KMS-11 (cell line): ENCODE results near the gene RNF44.

Experiments
- H2AFZ ChIP-seq: fragments of 200-600 bp; sonication (generic); 2 replicates; pipeline ENCODE4 v1.6.1; 2016; ENCODE audit warnings: antibody characterized with exemption, mixed run types, low read depth
- H3K27ac ChIP-seq: fragments of 200-600 bp; sonication (generic); 2 replicates; pipeline ENCODE4 v1.6.1; 2016; ENCODE audit warnings: mild to moderate bottlenecking, mixed run types
- H3K27me3 ChIP-seq: fragments of 200-600 bp; sonication (generic); 2 replicates; pipeline ENCODE4 v1.6.1; 2017; ENCODE audit warnings: mild to moderate bottlenecking, low read depth, mixed run types, moderate library complexity; ENCODE audit not compliant: insufficient read depth
- H3K36me3 ChIP-seq: fragments of 200-600 bp; sonication (generic); 2 replicates; pipeline ENCODE4 v1.6.1; 2017; ENCODE audit warnings: mild to moderate bottlenecking, mixed run types; ENCODE audit not compliant: insufficient read depth
- H3K4me1 ChIP-seq: fragments of 200-600 bp; sonication (generic); 2 replicates; pipeline ENCODE4 v1.6.1; 2016; ENCODE audit warnings: mild to moderate bottlenecking, low read depth, mixed run types; ENCODE audit not compliant: poor library complexity, severe bottlenecking
- H3K4me2 ChIP-seq: fragments of 200-600 bp; sonication (generic); 2 replicates; pipeline ENCODE4 v1.7.0; 2016; ENCODE audit warnings: mild to moderate bottlenecking, mixed run types
- H3K4me3 ChIP-seq: fragments of 200-600 bp; sonication (generic); IDR thresholded peaks from 2 replicates; pipeline ENCODE4 v1.6.1; 2017; ENCODE audit warnings: low read depth, low read length, mixed read lengths; ENCODE audit not compliant: insufficient read depth
- H3K79me2 ChIP-seq: fragments of 200-600 bp; sonication (generic); 2 replicates; pipeline ENCODE4 v1.6.1; 2016; ENCODE audit warnings: low read depth, mixed run types; ENCODE audit not compliant: insufficient read depth
- H3K9ac ChIP-seq: fragments of 200-600 bp; sonication (generic); 2 replicates; pipeline ENCODE4 v1.6.1; 2016; ENCODE audit warnings: mild to moderate bottlenecking, mixed run types
- H4K20me1 ChIP-seq: fragments of 200-600 bp; sonication (generic); 2 replicates; pipeline ENCODE4 v1.6.1; 2016; ENCODE audit warnings: mild to moderate bottlenecking, mixed run types; ENCODE audit not compliant: insufficient read depth
- TF ChIP-seq, protein P1 (sequence below): fragments of 200-600 bp; sonication (generic); conservative IDR thresholded peaks from 2 replicates; pipeline ENCODE4 v1.6.1; 2017; ENCODE audit warnings: low read depth, mild to moderate bottlenecking, antibody characterized with exemption, low read length, moderate library complexity, mixed read lengths

RNF44 gene

GRCh38 chr5:176500511-176500910 lies 36.7 kb downstream of the RNF44 start:
- TF ChIP-seq, protein P1, sequence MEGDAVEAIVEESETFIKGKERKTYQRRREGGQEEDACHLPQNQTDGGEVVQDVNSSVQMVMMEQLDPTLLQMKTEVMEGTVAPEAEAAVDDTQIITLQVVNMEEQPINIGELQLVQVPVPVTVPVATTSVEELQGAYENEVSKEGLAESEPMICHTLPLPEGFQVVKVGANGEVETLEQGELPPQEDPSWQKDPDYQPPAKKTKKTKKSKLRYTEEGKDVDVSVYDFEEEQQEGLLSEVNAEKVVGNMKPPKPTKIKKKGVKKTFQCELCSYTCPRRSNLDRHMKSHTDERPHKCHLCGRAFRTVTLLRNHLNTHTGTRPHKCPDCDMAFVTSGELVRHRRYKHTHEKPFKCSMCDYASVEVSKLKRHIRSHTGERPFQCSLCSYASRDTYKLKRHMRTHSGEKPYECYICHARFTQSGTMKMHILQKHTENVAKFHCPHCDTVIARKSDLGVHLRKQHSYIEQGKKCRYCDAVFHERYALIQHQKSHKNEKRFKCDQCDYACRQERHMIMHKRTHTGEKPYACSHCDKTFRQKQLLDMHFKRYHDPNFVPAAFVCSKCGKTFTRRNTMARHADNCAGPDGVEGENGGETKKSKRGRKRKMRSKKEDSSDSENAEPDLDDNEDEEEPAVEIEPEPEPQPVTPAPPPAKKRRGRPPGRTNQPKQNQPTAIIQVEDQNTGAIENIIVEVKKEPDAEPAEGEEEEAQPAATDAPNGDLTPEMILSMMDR, result no peak
- Histone ChIP-seq H3K9ac (no peak overlapping the region), H3K4me3 (no peak overlapping the region), H3K4me1 (no peaks in the 10 kb centered on the region), H3K4me2 (no peak overlapping the region), H3K36me3 (0 out of 2 replicates have a peak, but pooled peaks cover 3% of the 10 kb centered on the region), H3K79me2 (no peaks in the 10 kb centered on the region), H3K27me3 (no peaks in the 10 kb centered on the region), H2AFZ (no peak overlapping the region), H3K27ac (no peak overlapping the region), H4K20me1 (no peaks in the 10 kb centered on the region)

DNA sequence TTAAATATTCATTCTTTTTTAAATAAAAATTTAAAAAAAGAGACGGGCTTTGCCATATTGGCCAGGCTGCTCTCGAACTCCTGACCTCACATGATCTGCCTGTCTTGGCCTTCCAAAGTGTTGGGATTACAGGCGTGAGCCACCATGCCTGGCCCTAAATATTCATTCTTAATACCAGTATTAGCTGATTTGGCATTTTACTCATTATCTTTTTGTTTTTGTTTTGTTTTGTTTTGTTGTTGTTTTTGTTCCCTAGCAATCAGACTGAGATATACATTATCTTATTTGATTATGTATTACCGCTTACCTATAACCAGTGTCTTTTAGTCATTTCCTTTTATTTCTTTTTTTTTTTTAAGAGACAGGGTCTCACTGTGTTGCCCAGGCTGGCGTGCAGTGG lies 37.9 kb downstream of the RNF44 start:
- no peak overlapping the region for H3K4me2 ChIP-seq
- H3K27ac ChIP-seq, result no peak overlapping the region
- no peaks in the 10 kb centered on the region for H3K79me2 ChIP-seq
- H3K9ac ChIP-seq, result no peak overlapping the region
- no peaks in the 10 kb centered on the region for H4K20me1 ChIP-seq
- H3K36me3 ChIP-seq, result 0 out of 2 replicates have a peak, but pooled peaks cover 3% of the 10 kb centered on the region
- no peak overlapping the region for H2AFZ ChIP-seq
- no peak overlapping the region for H3K4me3 ChIP-seq
- H3K27me3 ChIP-seq, result no peaks in the 10 kb centered on the region
- TF ChIP-seq, protein P1, result no peak
- H3K4me1 ChIP-seq, result no peaks in the 10 kb centered on the region

DNA sequence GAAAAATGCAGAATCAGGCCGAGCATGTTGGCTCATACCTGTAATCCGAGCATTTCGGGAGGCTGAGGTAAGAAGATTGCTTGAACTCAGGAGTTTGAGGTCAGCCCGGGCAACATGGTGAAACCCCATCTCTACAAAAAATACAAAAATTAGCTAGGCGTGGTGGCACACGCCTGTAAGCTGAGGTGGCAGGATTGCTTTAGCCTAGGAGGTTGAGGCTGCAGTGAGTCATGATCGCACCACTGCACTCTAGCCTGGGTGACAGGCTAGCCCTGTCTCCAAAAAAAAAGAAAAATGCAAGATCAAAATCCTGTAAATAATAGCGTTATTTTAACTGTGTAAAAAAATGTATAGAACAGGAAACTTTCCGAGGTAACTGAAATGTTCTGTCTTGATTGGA lies 39.4 kb downstream of the RNF44 start:
- Histone ChIP-seq H3K27ac (no peak overlapping the region), H4K20me1 (no peaks in the 10 kb centered on the region), H3K27me3 (no peaks in the 10 kb centered on the region), H3K79me2 (no peaks in the 10 kb centered on the region), H3K4me1 (no peaks in the 10 kb centered on the region), H2AFZ (no peak overlapping the region), H3K9ac (no peak overlapping the region), H3K4me3 (no peak overlapping the region), H3K4me2 (no peak overlapping the region), H3K36me3 (0 out of 2 replicates have a peak, but pooled peaks cover 3% of the 10 kb centered on the region)
- TF ChIP-seq, protein P1, result no peak

DNA sequence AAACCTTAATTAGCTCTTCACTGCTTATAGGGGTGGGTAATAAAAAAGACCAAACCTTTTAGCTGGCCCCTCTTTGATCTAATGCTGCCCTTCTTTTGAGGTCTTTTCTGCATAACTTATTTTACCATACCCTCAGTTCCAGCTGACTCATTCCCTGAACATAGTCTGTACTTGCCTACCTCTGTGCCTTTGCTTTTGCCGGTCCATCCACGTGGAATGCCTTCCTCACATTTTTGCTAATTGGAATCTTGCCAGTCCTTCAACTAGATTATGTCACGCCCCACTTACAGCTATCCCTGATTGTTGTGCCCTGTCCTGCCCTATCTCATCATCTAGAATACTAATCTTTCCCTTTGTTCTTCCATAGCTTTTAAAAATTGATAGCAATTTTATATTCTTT lies 44.8 kb downstream of the RNF44 start:
- no peak overlapping the region for H2AFZ ChIP-seq
- no peaks in the 10 kb centered on the region for H3K36me3 ChIP-seq
- no peak overlapping the region for H3K4me2 ChIP-seq
- no peaks in the 10 kb centered on the region for H4K20me1 ChIP-seq
- TF ChIP-seq, protein P1, result no peak
- H3K79me2 ChIP-seq, result no peaks in the 10 kb centered on the region
- no peak overlapping the region for H3K27ac ChIP-seq
- no peaks in the 10 kb centered on the region for H3K4me1 ChIP-seq
- H3K27me3 ChIP-seq, result no peaks in the 10 kb centered on the region
- no peak overlapping the region for H3K9ac ChIP-seq
- no peak overlapping the region for H3K4me3 ChIP-seq
